ENCODE results near the gene RPP21.

Gene RPP21

DNA sequence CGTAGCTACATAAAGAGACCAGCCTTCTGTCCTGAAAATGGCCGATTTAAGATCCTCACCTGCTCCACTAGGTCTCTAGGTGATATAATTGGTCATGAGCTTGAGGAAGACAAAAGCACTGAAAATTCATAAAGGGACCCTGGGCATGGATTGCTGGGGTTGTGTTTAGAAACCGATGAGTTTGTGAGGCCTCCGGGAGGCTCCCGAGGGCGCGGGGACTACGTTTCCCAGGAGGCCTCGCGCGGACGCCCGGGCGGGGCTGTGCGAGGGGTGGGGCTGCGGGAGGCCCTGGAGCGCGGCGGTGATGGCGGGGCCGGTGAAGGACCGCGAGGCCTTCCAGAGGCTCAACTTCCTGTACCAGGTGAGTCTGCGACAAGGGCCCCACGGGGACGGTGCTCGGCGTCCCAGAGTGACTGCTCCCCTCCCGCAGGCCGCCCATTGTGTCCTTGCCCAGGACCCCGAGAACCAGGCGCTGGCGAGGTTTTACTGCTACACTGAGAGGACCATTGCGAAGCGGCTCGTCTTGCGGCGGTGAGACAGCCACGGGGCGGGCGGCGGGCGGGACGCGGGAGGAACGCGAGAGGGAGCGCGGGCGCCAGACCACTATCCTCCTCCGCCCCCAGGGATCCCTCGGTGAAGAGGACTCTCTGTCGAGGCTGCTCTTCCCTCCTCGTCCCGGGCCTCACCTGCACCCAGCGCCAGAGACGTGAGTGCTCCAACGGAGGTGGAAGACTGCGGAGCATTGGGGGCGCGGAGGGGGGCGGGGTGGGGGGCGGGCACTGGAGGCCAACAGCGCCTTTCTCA lies at the start of gene RPP21:
TSS of gene RPP21 (plus strand) at position 289 of the 804 bp plus-strand sequence. CDS start at position 305, 16 bp downstream.
- H3K27ac ChIP-seq, result peak within 1 kb of the TSS; percentile 77
- peak; percentile 87 for TF ChIP-seq ZFX (IDR thresholded peaks at IDR 0.05)
- TF ChIP-seq, protein P1, sequence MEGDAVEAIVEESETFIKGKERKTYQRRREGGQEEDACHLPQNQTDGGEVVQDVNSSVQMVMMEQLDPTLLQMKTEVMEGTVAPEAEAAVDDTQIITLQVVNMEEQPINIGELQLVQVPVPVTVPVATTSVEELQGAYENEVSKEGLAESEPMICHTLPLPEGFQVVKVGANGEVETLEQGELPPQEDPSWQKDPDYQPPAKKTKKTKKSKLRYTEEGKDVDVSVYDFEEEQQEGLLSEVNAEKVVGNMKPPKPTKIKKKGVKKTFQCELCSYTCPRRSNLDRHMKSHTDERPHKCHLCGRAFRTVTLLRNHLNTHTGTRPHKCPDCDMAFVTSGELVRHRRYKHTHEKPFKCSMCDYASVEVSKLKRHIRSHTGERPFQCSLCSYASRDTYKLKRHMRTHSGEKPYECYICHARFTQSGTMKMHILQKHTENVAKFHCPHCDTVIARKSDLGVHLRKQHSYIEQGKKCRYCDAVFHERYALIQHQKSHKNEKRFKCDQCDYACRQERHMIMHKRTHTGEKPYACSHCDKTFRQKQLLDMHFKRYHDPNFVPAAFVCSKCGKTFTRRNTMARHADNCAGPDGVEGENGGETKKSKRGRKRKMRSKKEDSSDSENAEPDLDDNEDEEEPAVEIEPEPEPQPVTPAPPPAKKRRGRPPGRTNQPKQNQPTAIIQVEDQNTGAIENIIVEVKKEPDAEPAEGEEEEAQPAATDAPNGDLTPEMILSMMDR (conservative IDR thresholded peaks at IDR 0.05), result no peak

DNA sequence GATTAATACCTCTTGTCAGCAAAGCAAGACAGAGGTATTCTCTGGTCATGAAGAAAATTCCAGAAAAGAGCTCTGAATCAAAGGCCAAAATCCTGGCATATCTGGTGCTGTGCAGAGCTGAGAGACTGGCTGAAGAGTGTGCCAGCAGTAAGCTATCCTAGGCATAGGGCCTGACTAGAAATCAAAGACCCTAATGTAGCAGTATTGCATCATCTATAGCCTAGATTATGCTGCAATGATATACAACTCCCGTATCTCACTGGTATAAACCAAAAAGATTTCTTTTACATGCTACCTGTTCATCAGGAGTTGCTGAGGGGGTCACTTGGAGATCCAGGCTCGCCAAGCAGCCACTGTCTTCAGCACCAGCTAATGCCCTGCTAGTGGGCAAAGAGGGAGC lies 49.1 kb upstream of the RPP21 start:
- H3K27ac ChIP-seq, result no peak overlapping the region
- no peak for TF ChIP-seq ZFX (IDR thresholded peaks at IDR 0.05)
- TF ChIP-seq, protein P1 (conservative IDR thresholded peaks at IDR 0.05), result no peak

DNA sequence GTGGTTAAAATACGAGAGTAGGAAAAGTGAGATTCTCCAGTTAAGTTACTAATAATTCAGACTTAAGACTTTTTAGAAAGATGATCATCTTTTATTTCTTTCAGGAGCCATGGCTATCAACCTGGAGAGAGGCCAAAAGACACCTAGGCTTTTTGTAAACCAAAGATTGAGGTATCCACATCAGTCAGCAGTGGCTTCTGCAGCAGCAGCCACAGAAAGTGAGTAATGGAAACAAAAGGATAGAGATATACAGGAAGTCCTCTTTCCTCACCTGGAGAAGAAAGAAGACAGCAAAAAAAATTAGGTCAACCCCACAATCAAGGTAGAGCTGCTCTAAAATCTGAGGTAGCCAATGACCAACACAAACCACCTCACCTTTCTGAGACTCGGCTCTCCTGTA lies 41.0 kb upstream of the RPP21 start:
- H3K27ac ChIP-seq, result no peak overlapping the region
- no peak for TF ChIP-seq ZFX (IDR thresholded peaks at IDR 0.05)
- TF ChIP-seq, protein P1 (conservative IDR thresholded peaks at IDR 0.05), result no peak

DNA sequence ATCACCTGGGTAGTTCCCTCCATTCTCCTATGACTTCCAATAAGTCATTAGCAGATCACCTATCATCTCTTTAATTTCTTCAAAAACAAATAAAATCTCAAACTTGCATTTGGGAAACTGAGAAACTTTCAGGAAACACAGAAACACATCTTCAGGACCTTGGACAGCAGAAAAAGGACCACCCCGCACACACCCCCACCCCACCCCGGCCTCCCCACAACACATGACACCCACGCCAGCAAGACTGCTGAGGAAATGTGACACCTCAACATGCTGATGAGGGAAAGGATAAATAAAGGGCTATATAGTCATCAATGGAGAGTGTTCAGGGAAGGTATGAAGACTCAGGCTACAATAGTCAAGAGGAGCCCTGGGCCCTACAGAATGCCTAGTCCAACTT lies 33.9 kb upstream of the RPP21 start:
- TF ChIP-seq ZFX (IDR thresholded peaks at IDR 0.05), result no peak
- TF ChIP-seq, protein P1 (conservative IDR thresholded peaks at IDR 0.05), result no peak
- no peak overlapping the region for H3K27ac ChIP-seq

DNA sequence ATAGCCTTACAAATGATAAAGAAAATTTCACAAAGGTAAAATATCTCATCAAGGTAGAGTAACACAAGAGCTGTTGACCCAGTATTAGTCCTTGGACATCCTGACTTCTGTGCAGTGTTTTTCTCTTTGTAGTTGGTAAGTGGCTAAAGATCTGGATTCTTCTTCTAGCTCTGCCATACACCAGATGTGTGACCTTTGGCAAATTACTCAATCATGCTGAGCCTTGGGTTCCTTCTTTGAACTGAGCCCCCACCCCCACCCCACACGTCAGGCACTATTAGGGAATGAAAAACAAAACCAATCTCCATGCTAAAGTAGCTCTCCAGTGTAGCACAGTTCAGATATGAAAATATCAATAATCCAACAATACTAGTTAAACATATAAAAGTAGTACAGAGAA lies 33.3 kb upstream of the RPP21 start:
- TF ChIP-seq, protein P1 (conservative IDR thresholded peaks at IDR 0.05), result no peak
- no peak for TF ChIP-seq ZFX (IDR thresholded peaks at IDR 0.05)
- no peak overlapping the region for H3K27ac ChIP-seq

DNA sequence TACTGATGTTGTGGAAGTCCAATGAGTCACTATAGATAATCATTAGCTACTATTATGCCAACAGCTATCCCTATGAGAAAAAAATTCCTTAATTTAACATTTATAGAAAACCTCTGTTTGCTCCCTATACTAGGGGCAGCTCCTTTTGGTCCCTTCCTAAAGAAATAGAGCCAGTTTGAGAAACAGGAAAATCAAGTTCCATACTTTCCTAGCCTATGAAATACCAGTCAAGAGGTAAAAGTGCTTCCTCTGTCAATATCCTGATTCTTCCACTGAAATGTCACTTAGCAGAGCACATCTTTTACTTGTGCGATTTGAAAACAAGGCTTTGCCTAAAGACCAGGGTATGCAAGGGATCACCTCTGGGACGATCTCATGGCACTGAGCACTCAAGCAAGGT lies 32.7 kb upstream of the RPP21 start:
- H3K27ac ChIP-seq, result no peak overlapping the region
- no peak for TF ChIP-seq ZFX (IDR thresholded peaks at IDR 0.05)
- TF ChIP-seq, protein P1 (conservative IDR thresholded peaks at IDR 0.05), result no peak

DNA sequence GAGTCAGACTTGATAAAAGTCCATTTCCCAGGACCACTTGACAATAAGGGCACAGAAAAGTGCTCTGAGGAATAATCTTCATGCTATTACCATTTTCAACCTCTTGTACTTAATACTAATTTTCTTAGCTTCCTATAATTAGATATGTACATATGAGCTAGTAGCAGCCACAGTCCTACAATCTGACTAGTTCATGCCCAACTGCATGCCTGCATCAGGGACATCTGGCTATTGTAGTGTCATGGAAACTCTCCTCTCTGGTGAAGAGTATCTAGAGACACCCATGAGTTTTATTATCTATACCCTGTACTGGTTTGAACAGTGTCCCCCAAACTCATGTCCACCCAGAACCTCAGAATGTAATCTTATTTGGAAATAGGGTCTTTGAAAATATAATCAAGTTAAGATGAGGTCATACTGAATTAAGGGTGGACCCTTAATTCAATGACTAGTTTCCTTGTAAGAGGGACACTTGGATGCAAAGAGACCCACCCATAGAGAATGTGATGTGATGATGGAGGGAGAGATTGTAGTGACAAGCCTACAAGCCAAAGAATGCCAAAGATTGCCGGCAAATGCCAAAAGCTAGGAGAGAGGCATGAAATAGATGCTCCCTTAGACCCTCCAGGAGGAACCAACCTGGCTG lies 32.2 kb upstream of the RPP21 start:
- TF ChIP-seq, protein P1 (conservative IDR thresholded peaks at IDR 0.05), result no peak
- no peak for TF ChIP-seq ZFX (IDR thresholded peaks at IDR 0.05)
- no peak overlapping the region for H3K27ac ChIP-seq
